GM18867 (cell line): ENCODE measurements around the gene DNAJB1.
"Not testable (repeated sequence)": the region's sequence is repeated elsewhere in the genome, so short reads cannot be mapped to it uniquely, and the experiment has no call there.

Source experiments
- ATAC-seq: cut with Tn5 transposase; IDR thresholded peaks from one replicate; pipeline ENCODE4 v1.9.1; 2021; ENCODE audit warnings: mild to moderate bottlenecking, moderate library complexity; ENCODE audit not compliant: unreplicated experiment

DNAJB1 gene

GRCh38 chr19:14517840-14518505 lies at the start of gene DNAJB1:
Gene DNAJB1, minus strand, starts transcription at chr19:14518397. Its CDS starts 48 bp downstream, at chr19:14518349.
- peak; percentile 63 for ATAC-seq

GRCh38 chr19:14567079-14567478 lies 48.9 kb upstream of the DNAJB1 start:
- no peak for ATAC-seq

- ATAC-seq = no peak
Measured at GRCh38 chr19:14566712-14567077, 48.5 kb upstream of the DNAJB1 start.

- ATAC-seq = no peak
Measured at GRCh38 chr19:14565765-14566711, 47.8 kb upstream of the DNAJB1 start.

GRCh38 chr19:14565298-14565679 lies 47.1 kb upstream of the DNAJB1 start:
- ATAC-seq = no peak

GRCh38 chr19:14564652-14565297 lies 46.6 kb upstream of the DNAJB1 start:
- not testable (repeated sequence) for ATAC-seq

GRCh38 chr19:14563989-14564651 lies 45.9 kb upstream of the DNAJB1 start:
- no peak for ATAC-seq

- ATAC-seq = no peak
Measured at GRCh38 chr19:14563590-14563926, 45.4 kb upstream of the DNAJB1 start.

GRCh38 chr19:14562660-14563589 lies 44.7 kb upstream of the DNAJB1 start:
- no peak for ATAC-seq

- no peak for ATAC-seq
Measured at GRCh38 chr19:14561847-14562351, 43.7 kb upstream of the DNAJB1 start.

GRCh38 chr19:14561249-14561648 lies 43.1 kb upstream of the DNAJB1 start:
- ATAC-seq = no peak

GRCh38 chr19:14560776-14561108 lies 42.5 kb upstream of the DNAJB1 start:
- ATAC-seq = no peak

- no peak for ATAC-seq
Measured at GRCh38 chr19:14559916-14560775, 41.9 kb upstream of the DNAJB1 start.

GRCh38 chr19:14558370-14559066 lies 40.3 kb upstream of the DNAJB1 start:
- ATAC-seq = no peak

- ATAC-seq = no peak
Measured at GRCh38 chr19:14556662-14557188, 38.5 kb upstream of the DNAJB1 start.

GRCh38 chr19:14555918-14556661 lies 37.9 kb upstream of the DNAJB1 start:
- ATAC-seq = no peak

GRCh38 chr19:14554382-14554812 lies 36.2 kb upstream of the DNAJB1 start:
- no peak for ATAC-seq

GRCh38 chr19:14553939-14554243 lies 35.7 kb upstream of the DNAJB1 start:
- no peak for ATAC-seq
